Esophagus squamous epithelium (tissue), 5 donors: ENCODE measurements around the gene PHLDB2. TPM values are rescaled to one million over a fixed set of nuclear protein-coding genes. Genes with fewer than 3 reads are reported as not detected.

Experiments
- DNase-seq: peaks from one replicate; lab custom pipeline; 2025; lab: John Stamatoyannopoulos, UW
- H3K27ac ChIP-seq, 4 donors: fragments of 200-600 bp; sonication (generic); one replicate each; pipeline ENCODE4 v1.5.1; 2016 to 2019; ENCODE audit warnings: mild to moderate bottlenecking in 1 of 4
- H3K27me3 ChIP-seq, 4 donors: fragments of 200-600 bp; sonication (generic); 1 replicate in 3 of 4; 2 replicates in 1 of 4; pipeline versions ENCODE4 v1.5.1 to v1.6.0; 2017 to 2021; ENCODE audit warnings: antibody characterized with exemption in 1 of 4
- H3K36me3 ChIP-seq, 3 donors: fragments of 200-600 bp; sonication (generic); one replicate each; pipeline ENCODE4 v1.5.1; 2016 to 2019
- H3K4me1 ChIP-seq, 3 donors: fragments of 200-600 bp; sonication (generic); one replicate each; pipeline ENCODE4 v1.5.1; 2017 to 2019
- H3K4me3 ChIP-seq, 4 donors: fragments of 200-600 bp; sonication (generic); 1 replicate in 3 of 4; 2 replicates in 1 of 4; pipeline ENCODE4 v1.5.1; 2016 to 2019; ENCODE audit warnings: mild to moderate bottlenecking in 2 of 4, moderate library complexity in 1 of 4
- H3K9me3 ChIP-seq, 3 donors: fragments of 200-600 bp; sonication (generic); one replicate each; pipeline ENCODE4 v1.5.1; 2016 to 2019
- POLR2A ChIP-seq, 4 donors: fragments of 450-650 bp; IDR thresholded peaks; one replicate each; pipeline ENCODE4 v1.6.1; 2017; ENCODE audit warnings: antibody characterized with exemption in 4 of 4, mild to moderate bottlenecking in 4 of 4, moderate library complexity in 3 of 4
- WGBS, 2 donors: methylation state at CpG; one replicate each; pipeline ENCODE4 v1.1.5; 2018; 5-methylcytosine and 5-hydroxymethylcytosine counted together
- intact Hi-C: fragments of 100-400 bp; cut with DNase I; formaldehyde crosslinking; loops from one replicate; pipeline ENCODE4 v1.15.0; 2022
- total RNA-seq, 4 donors: library from RNA; depleted of rRNA; stranded (reverse); fragments of >200 nt; gene quantifications; one replicate each; pipeline ENCODE4 v1.1.0, GENCODE V29; 2016
- TF ChIP-seq, protein P1 (sequence below), 6 experiments: fragments of 450-650 bp in 4 of 6; fragments of 200-600 bp in 2 of 6; sonication (generic) in 2 of 6; IDR thresholded peaks; one replicate each; pipeline ENCODE4 v1.5.1; 2016 to 2019; ENCODE audit warnings: antibody characterized with exemption in 6 of 6, mild to moderate bottlenecking in 4 of 6, moderate library complexity in 4 of 6
- donor health status: DM: yes; HTN: yes; CAD: no.

Gene PHLDB2
- total RNA-seq, 4 donors from 2014 or later: 5.6 to 37.8 (median 19.2) TPM

DNA sequence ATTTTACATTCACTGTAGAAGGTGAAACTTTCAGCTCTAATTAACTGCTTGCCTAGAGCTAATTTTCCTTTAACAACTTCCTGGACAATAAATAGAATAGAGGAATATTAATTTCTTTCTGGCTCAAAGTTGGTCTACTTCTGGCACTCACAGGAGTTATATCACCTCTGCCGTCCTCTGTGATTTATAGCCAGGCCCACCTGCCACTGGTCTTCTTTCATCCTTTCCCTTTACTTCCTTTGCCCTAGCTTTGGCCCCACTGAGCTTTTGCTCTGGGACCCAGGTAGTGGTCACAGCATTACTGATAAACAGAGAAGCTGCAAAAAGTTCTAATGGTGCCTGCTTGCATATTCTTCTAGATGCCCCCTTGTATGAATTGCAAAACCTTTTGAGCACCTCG, 70.4 kb downstream of the PHLDB2 start:
- no peaks in the 10 kb centered on the region for H3K27me3 ChIP-seq
- no peaks in the 10 kb centered on the region for H3K9me3 ChIP-seq
- no peak overlapping the region for H3K27ac ChIP-seq
- DNase-seq: no peak
- intact Hi-C loops: no loop called here
- H3K4me3 ChIP-seq: no peak overlapping the region
- TF ChIP-seq, protein P1, sequence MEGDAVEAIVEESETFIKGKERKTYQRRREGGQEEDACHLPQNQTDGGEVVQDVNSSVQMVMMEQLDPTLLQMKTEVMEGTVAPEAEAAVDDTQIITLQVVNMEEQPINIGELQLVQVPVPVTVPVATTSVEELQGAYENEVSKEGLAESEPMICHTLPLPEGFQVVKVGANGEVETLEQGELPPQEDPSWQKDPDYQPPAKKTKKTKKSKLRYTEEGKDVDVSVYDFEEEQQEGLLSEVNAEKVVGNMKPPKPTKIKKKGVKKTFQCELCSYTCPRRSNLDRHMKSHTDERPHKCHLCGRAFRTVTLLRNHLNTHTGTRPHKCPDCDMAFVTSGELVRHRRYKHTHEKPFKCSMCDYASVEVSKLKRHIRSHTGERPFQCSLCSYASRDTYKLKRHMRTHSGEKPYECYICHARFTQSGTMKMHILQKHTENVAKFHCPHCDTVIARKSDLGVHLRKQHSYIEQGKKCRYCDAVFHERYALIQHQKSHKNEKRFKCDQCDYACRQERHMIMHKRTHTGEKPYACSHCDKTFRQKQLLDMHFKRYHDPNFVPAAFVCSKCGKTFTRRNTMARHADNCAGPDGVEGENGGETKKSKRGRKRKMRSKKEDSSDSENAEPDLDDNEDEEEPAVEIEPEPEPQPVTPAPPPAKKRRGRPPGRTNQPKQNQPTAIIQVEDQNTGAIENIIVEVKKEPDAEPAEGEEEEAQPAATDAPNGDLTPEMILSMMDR (IDR thresholded peaks at IDR 0.05): no peak
- H3K4me1 ChIP-seq: peaks cover 0 to 19% (median 3%) of the 10 kb centered on the region in 3 donors
- peaks cover 0 to 14% (median 0%) of the 10 kb centered on the region in 3 donors for H3K36me3 ChIP-seq
- whole genome bisulfite sequencing, 2 donors: 75 to 80% methylated on average over 2 of the region's 2 CpGs

DNA sequence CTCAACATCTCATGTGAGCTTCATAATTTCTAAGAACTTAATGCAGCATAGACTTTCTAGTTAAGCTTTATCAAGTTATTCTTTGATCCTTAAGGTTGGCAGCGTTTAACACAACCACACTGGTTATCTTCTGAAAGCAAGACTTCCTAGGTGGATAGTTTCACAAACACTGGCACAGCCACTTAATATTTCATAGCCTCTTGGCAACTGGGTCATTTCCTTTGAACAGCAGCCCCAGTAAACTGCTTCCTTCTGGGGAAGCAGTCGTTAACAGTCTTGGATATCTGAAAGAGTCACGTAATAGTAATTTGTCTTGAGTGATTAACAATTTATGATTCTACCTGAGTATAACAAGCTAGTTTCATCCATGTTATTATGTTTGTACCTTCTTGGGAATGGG, 73.9 kb downstream of the PHLDB2 start:
- peaks cover 0 to 14% (median 0%) of the 10 kb centered on the region in 3 donors for H3K36me3 ChIP-seq
- H3K27ac ChIP-seq: no peak overlapping the region
- H3K9me3 ChIP-seq: no peaks in the 10 kb centered on the region
- 65 to 68% methylated on average over 3 of the region's 3 CpGs for WGBS, 2 donors
- no peak overlapping the region for H3K4me3 ChIP-seq
- no peak for DNase-seq
- peaks cover 0 to 7% (median 0%) of the 10 kb centered on the region in 3 donors for H3K4me1 ChIP-seq
- TF ChIP-seq, protein P1 (IDR thresholded peaks at IDR 0.05): no peak
- TF ChIP-seq POLR2A (IDR thresholded peaks at IDR 0.05): no peak
- intact Hi-C loops: no loop called here
- H3K27me3 ChIP-seq: no peaks in the 10 kb centered on the region

DNA sequence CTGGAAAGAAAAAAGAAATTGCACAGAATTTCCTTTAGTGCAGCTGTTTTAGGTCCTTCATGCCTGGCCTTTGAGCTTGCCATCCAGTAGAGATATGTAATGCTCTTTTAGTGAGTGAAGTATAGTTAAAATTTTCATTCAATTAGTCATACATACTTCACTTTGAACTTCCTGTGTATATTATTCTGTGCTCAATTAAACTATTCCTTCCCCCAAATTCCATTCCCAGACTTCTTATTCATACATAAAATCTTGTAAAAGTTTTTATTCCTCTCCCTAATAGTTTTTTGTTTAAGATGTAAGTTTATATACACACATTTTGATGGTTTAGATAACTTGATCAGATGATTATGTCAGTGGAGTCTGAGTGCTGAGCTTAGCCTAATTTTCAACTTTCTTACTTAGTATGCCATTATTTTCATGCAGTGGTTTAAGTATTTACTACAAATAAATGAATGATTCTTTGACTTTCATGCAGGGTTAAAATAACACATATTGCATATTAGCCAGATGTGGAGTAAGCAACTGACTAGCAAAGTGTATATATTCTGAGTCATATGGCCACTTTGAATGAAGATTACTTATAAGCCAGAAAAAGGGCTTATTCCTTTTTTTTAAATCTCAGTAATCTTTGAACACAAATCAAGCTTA, 77.3 kb downstream of the PHLDB2 start:
- Histone ChIP-seq H3K4me3 (no peak overlapping the region), H3K36me3 (peaks cover 0 to 40% (median 5%) of the 10 kb centered on the region in 3 donors), H3K4me1 (peaks cover 0 to 7% (median 0%) of the 10 kb centered on the region in 3 donors), H3K27ac (no peak overlapping the region), H3K9me3 (no peaks in the 10 kb centered on the region), H3K27me3 (no peaks in the 10 kb centered on the region)
- TF ChIP-seq, protein P1 (IDR thresholded peaks at IDR 0.05): no peak
- no peak for TF ChIP-seq POLR2A (IDR thresholded peaks at IDR 0.05)
- intact Hi-C loops: no loop called here
- no peak for DNase-seq

DNA sequence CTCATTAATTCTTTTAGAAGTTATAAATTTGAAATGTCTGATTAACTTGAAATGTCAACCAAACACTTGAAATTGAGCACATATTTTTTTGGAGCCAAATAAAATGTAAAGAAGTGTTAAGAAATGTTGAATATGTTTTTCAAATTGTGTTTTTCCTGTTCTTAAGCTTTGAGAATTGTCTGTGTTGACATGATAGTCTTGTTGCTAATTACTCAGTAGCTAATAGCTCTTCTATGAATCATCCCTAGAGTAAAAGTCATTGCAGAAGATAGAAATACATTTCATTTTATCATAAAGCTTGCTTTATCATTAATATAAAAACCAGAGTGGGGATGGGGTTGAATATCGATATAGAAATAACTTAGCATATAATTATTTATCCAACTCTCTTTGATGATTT, 77.9 kb downstream of the PHLDB2 start:
- 78 to 88% methylated on average over 1 of the region's 1 CpG for WGBS, 2 donors

DNA sequence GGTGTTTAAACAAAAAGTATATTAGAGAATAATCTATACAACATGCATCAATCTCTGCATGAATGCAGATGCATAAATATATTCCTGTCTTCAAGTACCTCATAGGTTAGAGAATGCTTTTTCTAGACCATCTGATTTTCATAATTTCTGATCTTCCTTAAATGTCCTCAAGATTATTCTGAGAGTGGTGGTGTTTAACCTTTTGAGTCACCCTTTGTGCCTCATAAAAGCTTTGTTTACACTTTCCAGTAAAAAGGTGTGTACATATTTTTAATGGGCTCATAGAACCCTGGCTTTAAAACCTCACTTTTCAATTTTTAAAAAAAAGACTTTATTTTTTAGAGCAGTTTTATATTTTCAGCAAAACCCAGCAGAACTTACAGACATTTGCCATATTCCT, 78.8 kb downstream of the PHLDB2 start:
- Histone ChIP-seq H3K27me3 (no peaks in the 10 kb centered on the region), H3K36me3 (peaks cover 0 to 49% (median 5%) of the 10 kb centered on the region in 3 donors), H3K27ac (no peak overlapping the region), H3K9me3 (no peaks in the 10 kb centered on the region), H3K4me3 (no peak overlapping the region), H3K4me1 (peaks cover 0 to 7% (median 0%) of the 10 kb centered on the region in 3 donors)
- no peak for DNase-seq
- TF ChIP-seq, protein P1 (IDR thresholded peaks at IDR 0.05): no peak
- TF ChIP-seq POLR2A (IDR thresholded peaks at IDR 0.05): no peak
- intact Hi-C loops: no loop called here

More for the DNA sequence above, 77.9 kb downstream of the PHLDB2 start:
- Histone ChIP-seq H3K36me3 (peaks cover 0 to 47% (median 5%) of the 10 kb centered on the region in 3 donors), H3K27me3 (no peaks in the 10 kb centered on the region), H3K27ac (no peak overlapping the region), H3K4me1 (peaks cover 0 to 7% (median 0%) of the 10 kb centered on the region in 3 donors), H3K4me3 (no peak overlapping the region), H3K9me3 (no peaks in the 10 kb centered on the region)
- no peak for DNase-seq
- intact Hi-C loops: no loop called here
- TF ChIP-seq, protein P1 (IDR thresholded peaks at IDR 0.05): no peak
- no peak for TF ChIP-seq POLR2A (IDR thresholded peaks at IDR 0.05)
